ENCODE measurements around the gene CNN2. TPM values are rescaled to one million over a fixed set of nuclear protein-coding genes. Genes with fewer than 3 reads are reported as not detected.
A peak's percentile ranks its signal among the peaks of the same experiment; 100 is the strongest.

CNN2 gene
- polyA plus RNA-seq, 3 donors, result 69.9 to 213 (median 144) TPM

DNA sequence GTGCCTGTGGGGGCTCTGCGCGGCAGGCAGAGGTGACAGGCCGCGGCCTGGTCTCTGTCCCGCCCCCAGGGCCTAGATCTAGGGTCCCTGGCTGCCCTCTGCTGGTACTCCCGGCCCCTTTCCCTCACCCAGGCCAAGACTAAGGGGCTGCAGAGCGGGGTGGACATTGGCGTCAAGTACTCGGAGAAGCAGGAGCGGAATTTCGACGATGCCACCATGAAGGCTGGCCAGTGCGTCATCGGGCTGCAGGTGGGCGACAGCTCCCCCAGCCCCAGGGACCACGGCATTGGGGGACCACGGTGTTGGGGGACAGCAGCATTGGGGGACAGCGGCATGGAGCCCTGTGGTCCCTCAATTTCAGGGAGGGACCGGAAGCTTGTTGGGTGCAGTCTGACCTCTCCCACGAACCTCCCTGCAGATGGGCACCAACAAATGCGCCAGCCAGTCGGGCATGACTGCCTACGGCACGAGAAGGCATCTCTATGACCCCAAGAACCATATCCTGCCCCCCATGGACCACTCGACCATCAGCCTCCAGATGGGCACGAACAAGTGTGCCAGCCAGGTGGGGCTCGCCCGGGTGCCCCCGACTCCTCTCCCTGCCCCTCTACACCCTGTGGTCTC is 9.7 kb downstream of the CNN2 start:
- Histone ChIP-seq H3K79me2 (ENCODE audit: insufficient read depth, low read length) (peaks cover 39% of the 10 kb centered on the region), H3K4me1 (ENCODE audit: control insufficient read depth in 1 of 2, insufficient read depth in 2 of 2, low read length in 2 of 2) (peaks cover 43 to 57% of the 10 kb centered on the region in 2 donors), H3K9me3 (replicated peaks in 1 of 2; ENCODE audit: control insufficient read depth in 1 of 2, insufficient read depth in 1 of 2, low read length in 2 of 2) (no peaks in the 10 kb centered on the region), H3K27ac (ENCODE audit: low read depth in 1 of 2, low read length in 2 of 2) (no peak overlapping the region), H3K9ac (ENCODE audit: insufficient read depth, low read length, poor library complexity, severe bottlenecking) (no peak overlapping the region), H3K4me3 (replicated peaks in 1 of 3; ENCODE audit: low read depth in 2 of 3, low read length in 3 of 3) (no peak overlapping the region), H2AFZ (ENCODE audit: insufficient read depth, low read depth, low read length, poor library complexity, severe bottlenecking) (no peak overlapping the region), H4K20me1 (ENCODE audit: insufficient read depth, low read length) (peaks cover 32% of the 10 kb centered on the region), H3K27me3 (ENCODE audit: control insufficient read depth in 2 of 2, insufficient read depth in 2 of 2, low read length in 2 of 2) (no peaks in the 10 kb centered on the region), H3K36me3 (replicated peaks in 1 of 2; ENCODE audit: control insufficient read depth in 1 of 2, insufficient read depth in 2 of 2, low read length in 2 of 2) (peaks cover 28 to 35% of the 10 kb centered on the region in 2 donors), H3K4me2 (replicated peaks; ENCODE audit: extremely low read depth, low read length, poor library complexity, severe bottlenecking) (no peak overlapping the region)
- H3K4me3 Mint-ChIP-seq, result no peak overlapping the region
- TF ChIP-seq, protein P1, sequence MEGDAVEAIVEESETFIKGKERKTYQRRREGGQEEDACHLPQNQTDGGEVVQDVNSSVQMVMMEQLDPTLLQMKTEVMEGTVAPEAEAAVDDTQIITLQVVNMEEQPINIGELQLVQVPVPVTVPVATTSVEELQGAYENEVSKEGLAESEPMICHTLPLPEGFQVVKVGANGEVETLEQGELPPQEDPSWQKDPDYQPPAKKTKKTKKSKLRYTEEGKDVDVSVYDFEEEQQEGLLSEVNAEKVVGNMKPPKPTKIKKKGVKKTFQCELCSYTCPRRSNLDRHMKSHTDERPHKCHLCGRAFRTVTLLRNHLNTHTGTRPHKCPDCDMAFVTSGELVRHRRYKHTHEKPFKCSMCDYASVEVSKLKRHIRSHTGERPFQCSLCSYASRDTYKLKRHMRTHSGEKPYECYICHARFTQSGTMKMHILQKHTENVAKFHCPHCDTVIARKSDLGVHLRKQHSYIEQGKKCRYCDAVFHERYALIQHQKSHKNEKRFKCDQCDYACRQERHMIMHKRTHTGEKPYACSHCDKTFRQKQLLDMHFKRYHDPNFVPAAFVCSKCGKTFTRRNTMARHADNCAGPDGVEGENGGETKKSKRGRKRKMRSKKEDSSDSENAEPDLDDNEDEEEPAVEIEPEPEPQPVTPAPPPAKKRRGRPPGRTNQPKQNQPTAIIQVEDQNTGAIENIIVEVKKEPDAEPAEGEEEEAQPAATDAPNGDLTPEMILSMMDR (IDR thresholded peaks at IDR 0.05), result no peak
- peaks cover 34 to 46% of the 10 kb centered on the region in 2 donors for H3K36me3 Mint-ChIP-seq
- peaks cover 0 to 6% (median 0%) of the 10 kb centered on the region in 7 donors for H3K9me3 Mint-ChIP-seq
- intact Hi-C loops (cut with micrococcal nuclease), result loop anchor here in 1 of 2 donors (5.0 kb wide), 1 partner anchor 36 kb away; no protein-coding TSS in a partner anchor
- no peak for DNase-seq
- peaks cover 52% of the 10 kb centered on the region for H3K4me1 Mint-ChIP-seq
- peak overlapping the region in 1 of 7 donors; percentile 65 for H3K27ac Mint-ChIP-seq
- peaks cover 0 to 2% (median 0%) of the 10 kb centered on the region in 3 donors for H3K27me3 Mint-ChIP-seq (ENCODE audit: low read depth in 3 of 3)
- WGBS (ENCODE audit: insufficient coverage), result 90% methylated on average over 29 of the region's 29 CpGs

DNA sequence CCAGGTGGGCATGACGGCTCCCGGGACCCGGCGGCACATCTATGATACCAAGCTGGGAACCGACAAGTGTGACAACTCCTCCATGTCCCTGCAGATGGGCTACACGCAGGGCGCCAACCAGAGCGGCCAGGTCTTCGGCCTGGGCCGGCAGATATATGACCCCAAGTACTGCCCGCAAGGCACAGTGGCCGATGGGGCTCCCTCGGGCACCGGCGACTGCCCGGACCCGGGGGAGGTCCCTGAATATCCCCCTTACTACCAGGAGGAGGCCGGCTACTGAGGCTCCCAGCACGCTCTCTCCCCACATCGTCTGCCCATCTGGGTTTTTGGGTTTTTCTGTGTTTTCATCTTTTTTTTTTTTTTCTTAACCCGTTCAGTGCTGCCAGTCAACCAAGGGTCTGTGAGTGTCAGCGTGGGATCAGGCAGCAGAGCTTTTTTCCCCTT is 11.2 kb downstream of the CNN2 start:
- DNase-seq, result no peak
- 46% methylated on average over 10 of the region's 22 CpGs for WGBS (ENCODE audit: insufficient coverage)
- peaks cover 0 to 2% (median 1%) of the 10 kb centered on the region in 3 donors for H3K27me3 Mint-ChIP-seq (ENCODE audit: low read depth in 3 of 3)
- peaks cover 30 to 39% of the 10 kb centered on the region in 2 donors for H3K36me3 Mint-ChIP-seq
- peak overlapping the region; percentile 49 to 97 (median 95) for H3K27ac Mint-ChIP-seq
- peaks cover 0 to 4% (median 0%) of the 10 kb centered on the region in 7 donors for H3K9me3 Mint-ChIP-seq
- H3K4me1 Mint-ChIP-seq, result peaks cover 57% of the 10 kb centered on the region
- H3K79me2 ChIP-seq (ENCODE audit: insufficient read depth, low read length), result peaks cover 43% of the 10 kb centered on the region
- peak overlapping the region; percentile 49 for H3K9ac ChIP-seq (ENCODE audit: insufficient read depth, low read length, poor library complexity, severe bottlenecking)
- intact Hi-C loops (cut with micrococcal nuclease), result loop anchor here in 1 of 2 donors (2.0 to 5.0 kb wide), 2 partner anchors 13 to 35 kb away; no protein-coding TSS in a partner anchor
- H3K27me3 ChIP-seq (ENCODE audit: control insufficient read depth in 2 of 2, insufficient read depth in 2 of 2, low read length in 2 of 2), result no peaks in the 10 kb centered on the region
- peaks cover 49 to 68% of the 10 kb centered on the region in 2 donors for H3K4me1 ChIP-seq (ENCODE audit: control insufficient read depth in 1 of 2, insufficient read depth in 2 of 2, low read length in 2 of 2)
- peak overlapping the region; percentile 69 to 98 for H3K4me3 Mint-ChIP-seq
- TF ChIP-seq, protein P1 (IDR thresholded peaks at IDR 0.05), result no peak
- peak overlapping the region; percentile 6 to 92 (median 22) for H3K4me3 ChIP-seq (replicated peaks in 1 of 3; ENCODE audit: low read depth in 2 of 3, low read length in 3 of 3)
- H3K9me3 ChIP-seq (replicated peaks in 1 of 2; ENCODE audit: control insufficient read depth in 1 of 2, insufficient read depth in 1 of 2, low read length in 2 of 2), result no peaks in the 10 kb centered on the region
- no peak overlapping the region for H2AFZ ChIP-seq (ENCODE audit: insufficient read depth, low read depth, low read length, poor library complexity, severe bottlenecking)
- H4K20me1 ChIP-seq (ENCODE audit: insufficient read depth, low read length), result peaks cover 35% of the 10 kb centered on the region
- H3K36me3 ChIP-seq (replicated peaks in 1 of 2; ENCODE audit: control insufficient read depth in 1 of 2, insufficient read depth in 2 of 2, low read length in 2 of 2), result peaks cover 24 to 29% of the 10 kb centered on the region in 2 donors
- H3K27ac ChIP-seq (ENCODE audit: low read depth in 1 of 2, low read length in 2 of 2), result peak overlapping the region; percentile 78 to 79
- peak overlapping the region; percentile 87 for H3K4me2 ChIP-seq (replicated peaks; ENCODE audit: extremely low read depth, low read length, poor library complexity, severe bottlenecking)

Data from CD14-positive monocyte (primary cell).